ENCODE data around the gene BRK1.
"Not testable (repeated sequence)": the region's sequence is repeated elsewhere in the genome, so short reads cannot be mapped to it uniquely, and the experiment has no call there.

BRK1 gene

GRCh38 chr3:10115326-10116137 lies at the start of gene BRK1:
Gene BRK1, plus strand, starts transcription at chr3:10115675. Its CDS starts 27 bp downstream, at chr3:10115702.
- peak; percentile 89 to 92 for DNase-seq (ENCODE audit: low read depth in 2 of 2)

GRCh38 chr3:10070077-10070476 lies 45.4 kb upstream of the BRK1 start:
- not testable (repeated sequence) for DNase-seq (ENCODE audit: low read depth in 2 of 2)

GRCh38 chr3:10074666-10075065 lies 40.8 kb upstream of the BRK1 start:
- DNase-seq (ENCODE audit: low read depth in 2 of 2) = no peak

DNA sequence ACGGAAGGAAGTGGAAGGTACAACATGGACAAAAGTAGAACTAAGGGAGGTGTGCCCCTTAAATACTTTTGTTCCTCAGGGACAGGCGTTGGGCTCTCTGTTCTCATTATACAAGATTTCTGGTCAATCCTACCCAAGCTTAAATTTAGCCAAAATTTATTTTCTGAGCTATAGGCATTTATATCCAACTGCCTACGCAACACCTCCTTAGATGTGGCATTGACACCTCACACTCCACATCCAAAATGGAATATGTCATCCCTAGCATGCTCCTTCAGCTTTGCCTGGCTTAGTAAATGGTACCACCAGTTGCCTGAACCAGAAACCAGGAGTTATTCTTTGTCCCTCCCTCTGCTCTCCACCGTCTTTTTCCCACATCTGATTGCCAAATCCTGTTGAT lies 33.6 kb upstream of the BRK1 start:
- no peak for DNase-seq (ENCODE audit: low read depth in 2 of 2)

GRCh38 chr3:10085738-10086137 lies 29.7 kb upstream of the BRK1 start:
- no peak for DNase-seq (ENCODE audit: low read depth in 2 of 2)

DNA sequence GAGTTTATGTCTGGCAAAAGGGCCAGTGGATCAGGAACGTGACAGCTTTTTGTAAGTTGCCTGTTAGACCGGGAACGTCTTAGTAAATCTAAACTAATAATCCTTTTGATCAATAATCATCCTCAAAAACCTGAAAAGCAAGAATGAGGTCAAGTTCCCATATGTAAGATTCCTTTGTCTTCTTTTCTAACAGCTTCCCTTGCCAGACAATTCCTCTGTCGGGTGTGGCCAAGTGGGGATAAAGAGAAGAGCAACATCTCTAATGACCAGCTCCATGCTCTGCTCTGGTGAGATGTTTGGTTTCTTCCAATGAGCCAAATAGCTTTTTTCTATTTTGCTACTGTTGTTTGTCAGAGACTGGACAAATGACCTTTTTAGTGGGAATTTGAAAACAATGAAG lies 27.2 kb upstream of the BRK1 start:
- DNase-seq (ENCODE audit: low read depth in 2 of 2) = no peak

GRCh38 chr3:10090179-10090578 lies 25.3 kb upstream of the BRK1 start:
- DNase-seq (ENCODE audit: low read depth in 2 of 2) = no peak

- DNase-seq (ENCODE audit: low read depth in 2 of 2) = not testable (repeated sequence)
Observed at GRCh38 chr3:10090774-10091173, 24.7 kb upstream of the BRK1 start.

GRCh38 chr3:10091387-10091786 lies 24.1 kb upstream of the BRK1 start:
- DNase-seq (ENCODE audit: low read depth in 2 of 2) = not testable (repeated sequence)

- DNase-seq (ENCODE audit: low read depth in 2 of 2) = no peak
Observed at GRCh38 chr3:10093678-10094077, 21.8 kb upstream of the BRK1 start.

DNA sequence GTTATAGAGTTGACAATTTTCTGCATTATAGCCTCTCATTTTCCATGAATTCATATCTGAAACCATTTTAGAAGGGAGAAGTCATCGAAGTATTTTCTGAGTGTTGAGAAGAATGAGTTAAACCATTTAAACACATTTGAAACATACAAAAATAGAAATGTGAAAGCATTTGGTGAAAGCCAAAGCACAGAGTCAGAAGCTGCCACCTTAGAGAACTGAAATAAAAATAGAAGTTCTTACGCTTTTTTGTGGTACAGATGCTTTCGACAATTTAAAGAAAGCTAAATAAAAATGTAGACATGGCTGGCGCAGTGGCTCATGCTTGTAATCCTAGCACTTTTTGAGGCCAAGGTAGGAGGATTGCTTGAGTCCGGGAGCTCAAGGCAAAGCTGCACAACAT lies 16.4 kb upstream of the BRK1 start:
- DNase-seq (ENCODE audit: low read depth in 2 of 2) = no peak

- no peak for DNase-seq (ENCODE audit: low read depth in 2 of 2)
Observed at GRCh38 chr3:10106919-10107318, 8.6 kb upstream of the BRK1 start.

DNA sequence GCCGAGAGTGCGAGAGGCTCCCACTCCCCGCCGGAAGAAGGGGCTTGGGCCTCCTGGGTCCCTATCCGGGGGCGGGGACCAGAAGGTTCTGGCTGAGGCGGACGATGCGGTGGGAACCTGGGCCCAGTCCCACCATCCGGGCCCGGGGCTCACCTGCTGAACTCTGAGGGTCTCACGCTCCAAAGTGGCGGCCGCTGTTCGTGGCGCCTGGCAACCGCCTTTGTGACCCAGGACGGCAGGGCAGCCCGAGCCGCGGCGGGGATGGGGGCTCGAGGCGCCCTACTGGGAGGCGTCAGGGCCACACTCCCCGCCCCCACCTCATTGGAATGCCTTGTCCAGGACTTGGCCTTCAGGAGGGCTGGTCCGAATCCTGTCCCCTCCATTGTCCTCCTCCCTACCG lies 7.4 kb upstream of the BRK1 start, which contains the start of gene FANCD2OS:
Gene FANCD2OS, minus strand, starts transcription at position 165 of the 400 bp plus-strand sequence. CDS start 3,481 bp downstream, outside the sequence.
- DNase-seq (ENCODE audit: low read depth in 2 of 2) = no peak

DNA sequence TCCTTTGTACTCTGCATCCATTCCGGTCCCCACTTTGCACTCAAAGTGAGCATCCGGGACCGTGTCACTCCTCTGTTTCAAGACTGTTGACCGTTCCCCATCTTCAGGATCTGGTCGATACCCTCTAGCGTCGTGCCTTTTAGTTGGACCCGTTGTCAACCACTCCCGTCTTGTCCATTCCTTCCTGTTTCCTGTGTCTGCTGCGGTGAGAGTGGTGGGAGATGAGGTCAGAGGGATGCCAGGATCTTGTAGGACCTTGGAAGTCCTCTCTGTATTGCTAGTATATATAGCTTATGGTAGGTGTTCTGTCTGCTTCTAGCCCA lies 624 bp downstream of the BRK1 start:
- no peak for DNase-seq (ENCODE audit: low read depth in 2 of 2)

- DNase-seq (ENCODE audit: low read depth in 2 of 2) = no peak
Observed at GRCh38 chr3:10116928-10117327, 1.5 kb downstream of the BRK1 start.

DNA sequence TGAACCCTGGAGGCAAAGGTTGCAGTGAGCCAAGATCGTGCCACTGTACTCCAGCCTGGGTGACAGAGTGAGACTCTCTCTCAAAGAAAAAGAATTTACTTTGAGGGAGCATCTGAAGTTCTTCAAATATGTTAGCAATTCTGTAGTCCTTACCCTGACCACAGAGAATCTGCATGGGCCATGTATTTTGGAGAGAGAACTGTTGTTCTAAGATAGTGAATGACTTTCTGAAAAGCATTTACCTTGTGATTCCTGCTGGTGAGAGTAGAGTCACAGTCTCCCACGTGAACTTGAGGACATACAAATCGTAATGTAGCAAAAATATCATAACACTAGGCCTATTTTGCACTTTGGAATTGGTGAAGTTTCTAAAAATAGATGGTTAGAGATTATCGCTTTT lies 3.9 kb downstream of the BRK1 start:
- no peak for DNase-seq (ENCODE audit: low read depth in 2 of 2)

DNA sequence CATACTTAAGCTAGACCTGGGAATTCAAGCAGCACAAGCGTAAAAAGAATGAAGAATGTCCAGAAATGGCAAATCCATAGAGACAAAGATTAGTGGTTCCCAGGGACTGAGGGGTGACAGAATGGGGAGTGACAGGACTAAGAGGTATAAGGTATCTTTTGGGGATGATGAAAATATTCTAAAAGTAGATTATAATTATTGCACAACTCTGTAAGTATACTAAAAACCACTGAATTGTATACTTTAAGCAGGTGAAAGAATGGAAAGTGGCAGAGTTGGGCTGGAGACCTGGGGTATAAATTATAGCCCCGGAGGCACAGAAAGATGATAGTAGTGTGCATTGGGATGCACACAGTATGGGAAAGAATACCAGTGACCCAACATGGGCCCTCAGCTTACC lies 5.6 kb downstream of the BRK1 start:
- no peak for DNase-seq (ENCODE audit: low read depth in 2 of 2)

DNA sequence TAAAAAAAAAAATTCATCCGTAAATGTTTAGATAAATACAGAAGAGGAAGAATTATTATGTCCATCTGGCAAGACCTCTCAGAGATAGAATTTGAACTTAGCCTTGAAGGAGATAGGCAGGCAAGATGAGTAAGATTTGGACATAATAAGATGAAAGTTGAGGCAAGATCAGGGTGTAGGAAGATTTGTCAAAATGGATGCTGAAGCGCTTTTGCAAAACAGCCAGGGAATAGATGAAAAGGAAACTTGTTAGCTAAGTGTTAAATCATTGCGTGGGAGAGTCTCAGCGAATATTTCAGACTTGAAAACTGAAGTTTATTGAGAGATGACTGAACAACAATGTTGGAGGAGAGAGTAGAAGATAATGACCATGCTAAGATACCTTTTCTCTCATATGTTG lies 7.2 kb downstream of the BRK1 start:
- no peak for DNase-seq (ENCODE audit: low read depth in 2 of 2)

- not testable (repeated sequence) for DNase-seq (ENCODE audit: low read depth in 2 of 2)
Observed at GRCh38 chr3:10135872-10136271, 20.4 kb downstream of the BRK1 start.

DNA sequence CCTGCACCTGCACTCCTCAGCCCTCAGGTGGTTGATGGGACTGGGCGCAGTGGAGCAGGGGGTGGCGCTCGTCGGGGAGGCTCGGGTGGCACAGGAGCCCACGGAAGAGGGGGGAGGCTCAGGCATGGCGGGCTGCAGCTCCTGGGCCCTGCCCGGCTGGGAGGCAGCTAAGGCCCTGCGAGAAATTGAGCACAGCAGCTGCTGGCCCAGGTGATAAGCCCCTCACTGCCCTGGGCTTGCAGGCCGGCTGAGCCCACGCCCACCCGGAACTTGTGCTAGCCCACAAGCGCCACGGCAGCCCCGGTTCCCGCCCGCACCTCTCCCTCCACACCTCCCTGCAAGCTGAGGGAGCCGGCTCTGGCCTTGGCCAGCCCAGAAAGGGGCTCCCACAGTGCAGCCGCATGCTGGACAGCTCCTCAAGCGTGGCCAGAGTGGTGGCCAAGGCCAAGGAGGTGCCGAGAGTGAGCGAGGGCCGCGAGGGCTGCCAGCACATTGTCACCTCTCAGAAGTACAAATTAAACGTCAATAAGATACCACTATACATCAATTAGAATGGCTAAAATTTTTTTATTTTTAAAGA lies 21.0 kb downstream of the BRK1 start:
- no peak for DNase-seq (ENCODE audit: low read depth in 2 of 2)

DNA sequence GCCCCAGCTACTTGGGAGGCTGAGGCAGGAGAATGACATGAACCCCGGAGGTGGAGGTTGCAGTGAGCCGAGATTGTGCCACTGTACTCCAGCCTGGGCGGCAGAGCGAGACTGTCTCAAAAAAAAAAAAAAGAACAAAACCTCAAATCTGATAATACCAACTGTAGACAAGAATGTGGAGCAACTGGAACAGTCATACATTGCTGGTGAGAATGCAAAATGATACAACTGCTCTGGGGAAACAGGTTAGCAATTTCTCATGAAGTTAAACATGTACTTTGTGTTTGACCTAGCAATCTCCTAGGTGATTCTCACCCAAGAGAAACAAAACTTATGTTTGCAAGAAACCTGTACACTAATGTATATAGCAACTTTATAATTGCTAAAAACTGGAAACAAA lies 21.7 kb downstream of the BRK1 start:
- no peak for DNase-seq (ENCODE audit: low read depth in 2 of 2)

DNA sequence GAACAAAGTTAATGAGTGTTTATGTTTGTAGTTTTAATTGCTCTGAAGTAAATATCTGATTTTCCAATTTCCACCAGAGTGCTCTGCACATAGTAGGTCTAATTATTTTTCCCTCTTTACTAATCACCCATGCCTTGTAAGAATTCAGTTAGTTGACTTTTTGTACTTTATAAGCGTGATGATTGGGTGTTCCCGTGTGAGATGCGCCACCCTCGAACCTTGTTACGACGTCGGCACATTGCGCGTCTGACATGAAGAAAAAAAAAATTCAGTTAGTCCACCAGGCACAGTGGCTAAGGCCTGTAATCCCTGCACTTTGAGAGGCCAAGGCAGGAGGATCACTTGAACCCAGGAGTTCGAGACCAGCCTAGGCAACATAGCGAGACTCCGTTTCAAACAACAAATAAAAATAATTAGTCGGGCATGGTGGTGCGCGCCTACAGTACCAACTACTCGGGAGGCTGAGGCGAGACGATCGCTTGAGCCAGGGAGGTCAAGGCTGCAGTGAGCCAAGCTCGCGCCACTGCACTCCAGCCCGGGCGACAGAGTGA lies 25.6 kb downstream of the BRK1 start:
- no peak for DNase-seq (ENCODE audit: low read depth in 2 of 2)
